Liver (tissue), 9 donors: ENCODE results near the gene FAP. TPM values are rescaled to one million over a fixed set of nuclear protein-coding genes. Genes with fewer than 3 reads are reported as not detected.

ENCODE experiments used
- DNase-seq: peaks from one replicate; pipeline ENCODE4 v3.0.0-alpha.2; 2017; ENCODE audit warnings: low spot score
- H3K27ac ChIP-seq, 2 donors: one replicate each; pipeline ENCODE4 v1.7.0; 2013; ENCODE audit warnings: inconsistent platforms in 2 of 2, low read length in 2 of 2, control low read depth in 1 of 2, low read depth in 1 of 2, mild to moderate bottlenecking in 1 of 2
- H3K27me3 ChIP-seq, 4 donors: one replicate each; pipeline versions ENCODE4 v1.6.1 to v1.7.0; 2013; ENCODE audit warnings: low read length in 3 of 4, inconsistent platforms in 1 of 4, mild to moderate bottlenecking in 1 of 4, moderate library complexity in 1 of 4; ENCODE audit not compliant: control insufficient read depth in 4 of 4, insufficient read depth in 4 of 4
- H3K36me3 ChIP-seq, 4 donors: one replicate each; pipeline versions ENCODE4 v1.6.1 to v1.7.0; 2013; ENCODE audit warnings: low read length in 3 of 4, mild to moderate bottlenecking in 3 of 4, low read depth in 1 of 4, moderate library complexity in 1 of 4; ENCODE audit not compliant: control insufficient read depth in 4 of 4, insufficient read depth in 3 of 4
- H3K4me1 ChIP-seq, 4 donors: one replicate each; pipeline versions ENCODE4 v1.6.1 to v1.7.0; 2013; ENCODE audit warnings: low read length in 3 of 4, mild to moderate bottlenecking in 3 of 4, moderate library complexity in 1 of 4; ENCODE audit not compliant: control insufficient read depth in 4 of 4, insufficient read depth in 4 of 4
- H3K4me3 ChIP-seq, 3 donors: one replicate each; pipeline versions ENCODE4 v1.6.1 to v1.7.0; 2013; ENCODE audit warnings: low read length in 3 of 3, control low read depth in 1 of 3, low read depth in 1 of 3, mild to moderate bottlenecking in 1 of 3
- H3K9ac ChIP-seq, 2 donors: one replicate each; pipeline ENCODE4 v1.7.0; 2013; ENCODE audit warnings: low read length in 2 of 2, mild to moderate bottlenecking in 2 of 2, moderate library complexity in 2 of 2, control low read depth in 1 of 2, low read depth in 1 of 2
- H3K9me3 ChIP-seq, 4 donors: one replicate each; pipeline versions ENCODE4 v1.6.1 to v1.7.0; 2013; ENCODE audit warnings: low read length in 3 of 4; ENCODE audit not compliant: control insufficient read depth in 4 of 4
- CTCF ChIP-seq: fragments of 150-350 bp; IDR thresholded peaks from 2 replicates; pipeline ENCODE4 v1.5.1; 2017; ENCODE audit warnings: improper control_type of control experiment, low read depth, low read length; ENCODE audit not compliant: missing input control
- EGR1 ChIP-seq, 2 donors: IDR thresholded peaks; 2 replicates each; pipeline ENCODE4 v1.6.1; 2016 to 2018; ENCODE audit warnings: antibody characterized with exemption in 2 of 2, low read depth in 2 of 2
- FOXA1 ChIP-seq: IDR thresholded peaks from 2 replicates; pipeline ENCODE4 v1.6.1; 2016; ENCODE audit warnings: antibody characterized with exemption
- GABPA ChIP-seq, 2 donors: IDR thresholded peaks in 1 of 2; conservative IDR thresholded peaks in 1 of 2; 2 replicates each; pipeline ENCODE4 v1.6.1; 2016; ENCODE audit warnings: antibody characterized with exemption in 2 of 2, mild to moderate bottlenecking in 1 of 2, moderate library complexity in 1 of 2
- HNF4A ChIP-seq, 2 donors: conservative IDR thresholded peaks; 2 replicates each; pipeline ENCODE4 v1.6.1; 2016; ENCODE audit warnings: antibody characterized with exemption in 2 of 2, mild to moderate bottlenecking in 2 of 2
- HNF4G ChIP-seq: IDR thresholded peaks from 2 replicates; pipeline ENCODE4 v1.6.1; 2016; ENCODE audit warnings: antibody characterized with exemption
- RAD21 ChIP-seq, 2 donors: IDR thresholded peaks; 2 replicates each; pipeline ENCODE4 v1.6.1; 2016; ENCODE audit warnings: antibody characterized with exemption in 2 of 2, mild to moderate bottlenecking in 2 of 2
- TAF1 ChIP-seq: conservative IDR thresholded peaks from 2 replicates; pipeline ENCODE4 v1.6.1; 2016; ENCODE audit warnings: antibody characterized with exemption, mild to moderate bottlenecking
- WGBS: extraction: QIAGEN DNeasy Blood & Tissue Kit; methylation state at CpG from one replicate; pipeline ENCODE4 v1.1.7; 2013; 5-methylcytosine and 5-hydroxymethylcytosine counted together
- polyA plus RNA-seq, 2 donors: library from polyadenylated mRNA; stranded (reverse) in 1 of 2; unstranded in 1 of 2; fragments of 200-250 nt in 1 of 2; fragments of >200 nt in 1 of 2; fragmentation: Nextera tagmentation in 1 of 2; extraction: Ambion mirVana in 1 of 2; gene quantifications; one replicate each; pipeline versions ENCODE4 v1.2.1 to v1.2.3, GENCODE V29; 2013 to 2015
- total RNA-seq, 2 donors: library from RNA; depleted of rRNA; stranded (reverse); fragments of >200 nt; gene quantifications; one replicate each; pipeline ENCODE4 v1.2.3, GENCODE V29; 2014
- TF ChIP-seq, protein P1 (sequence below): IDR thresholded peaks from 2 replicates; pipeline ENCODE4 v1.6.1; 2016; ENCODE audit warnings: antibody characterized with exemption
- TF ChIP-seq, protein P2 (sequence below): IDR thresholded peaks from 2 replicates; pipeline ENCODE4 v1.6.1; 2016; ENCODE audit warnings: antibody characterized with exemption, mild to moderate bottlenecking
- TF ChIP-seq, protein P3 (sequence below): IDR thresholded peaks from 2 replicates; pipeline ENCODE4 v1.6.1; 2016; ENCODE audit warnings: antibody characterized with exemption
- donor health status: healthy.
- donor health status: healthy.
- donor health status: healthy.
- donor health status: healthy.
- donor health status: healthy.

The FAP gene
- total and polyA plus RNA-seq, 4 donors: 0.10 to 0.42 (median 0.23) TPM

GRCh38 chr2:162155093-162155492 is 88.2 kb downstream of the FAP start:
- Histone ChIP-seq H3K27me3 (no peaks in the 10 kb centered on the region), H3K4me1 (no peaks in the 10 kb centered on the region), H3K9me3 (no peaks in the 10 kb centered on the region), H3K27ac (no peak overlapping the region), H3K4me3 (no peak overlapping the region), H3K9ac (no peak overlapping the region), H3K36me3 (no peaks in the 10 kb centered on the region)
- WGBS: 80% methylated on average over 3 of the region's 3 CpGs
- no peak for DNase-seq
- TF ChIP-seq CTCF (no peak), FOXA1 (no peak), HNF4G (no peak), HNF4A (conservative IDR thresholded peaks at IDR 0.05) (no peak), RAD21 (IDR thresholded peaks at IDR 0.05) (no peak), EGR1 (IDR thresholded peaks at IDR 0.05; ENCODE audit: low read depth in 2 of 2) (no peak), GABPA (IDR thresholded peaks at IDR 0.05 in 1 of 2, conservative IDR thresholded peaks at IDR 0.05 in 1 of 2) (no peak), TAF1 (no peak)
- TF ChIP-seq, protein P1, sequence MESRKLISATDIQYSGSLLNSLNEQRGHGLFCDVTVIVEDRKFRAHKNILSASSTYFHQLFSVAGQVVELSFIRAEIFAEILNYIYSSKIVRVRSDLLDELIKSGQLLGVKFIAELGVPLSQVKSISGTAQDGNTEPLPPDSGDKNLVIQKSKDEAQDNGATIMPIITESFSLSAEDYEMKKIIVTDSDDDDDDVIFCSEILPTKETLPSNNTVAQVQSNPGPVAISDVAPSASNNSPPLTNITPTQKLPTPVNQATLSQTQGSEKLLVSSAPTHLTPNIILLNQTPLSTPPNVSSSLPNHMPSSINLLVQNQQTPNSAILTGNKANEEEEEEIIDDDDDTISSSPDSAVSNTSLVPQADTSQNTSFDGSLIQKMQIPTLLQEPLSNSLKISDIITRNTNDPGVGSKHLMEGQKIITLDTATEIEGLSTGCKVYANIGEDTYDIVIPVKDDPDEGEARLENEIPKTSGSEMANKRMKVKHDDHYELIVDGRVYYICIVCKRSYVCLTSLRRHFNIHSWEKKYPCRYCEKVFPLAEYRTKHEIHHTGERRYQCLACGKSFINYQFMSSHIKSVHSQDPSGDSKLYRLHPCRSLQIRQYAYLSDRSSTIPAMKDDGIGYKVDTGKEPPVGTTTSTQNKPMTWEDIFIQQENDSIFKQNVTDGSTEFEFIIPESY: no peak
- TF ChIP-seq, protein P2, sequence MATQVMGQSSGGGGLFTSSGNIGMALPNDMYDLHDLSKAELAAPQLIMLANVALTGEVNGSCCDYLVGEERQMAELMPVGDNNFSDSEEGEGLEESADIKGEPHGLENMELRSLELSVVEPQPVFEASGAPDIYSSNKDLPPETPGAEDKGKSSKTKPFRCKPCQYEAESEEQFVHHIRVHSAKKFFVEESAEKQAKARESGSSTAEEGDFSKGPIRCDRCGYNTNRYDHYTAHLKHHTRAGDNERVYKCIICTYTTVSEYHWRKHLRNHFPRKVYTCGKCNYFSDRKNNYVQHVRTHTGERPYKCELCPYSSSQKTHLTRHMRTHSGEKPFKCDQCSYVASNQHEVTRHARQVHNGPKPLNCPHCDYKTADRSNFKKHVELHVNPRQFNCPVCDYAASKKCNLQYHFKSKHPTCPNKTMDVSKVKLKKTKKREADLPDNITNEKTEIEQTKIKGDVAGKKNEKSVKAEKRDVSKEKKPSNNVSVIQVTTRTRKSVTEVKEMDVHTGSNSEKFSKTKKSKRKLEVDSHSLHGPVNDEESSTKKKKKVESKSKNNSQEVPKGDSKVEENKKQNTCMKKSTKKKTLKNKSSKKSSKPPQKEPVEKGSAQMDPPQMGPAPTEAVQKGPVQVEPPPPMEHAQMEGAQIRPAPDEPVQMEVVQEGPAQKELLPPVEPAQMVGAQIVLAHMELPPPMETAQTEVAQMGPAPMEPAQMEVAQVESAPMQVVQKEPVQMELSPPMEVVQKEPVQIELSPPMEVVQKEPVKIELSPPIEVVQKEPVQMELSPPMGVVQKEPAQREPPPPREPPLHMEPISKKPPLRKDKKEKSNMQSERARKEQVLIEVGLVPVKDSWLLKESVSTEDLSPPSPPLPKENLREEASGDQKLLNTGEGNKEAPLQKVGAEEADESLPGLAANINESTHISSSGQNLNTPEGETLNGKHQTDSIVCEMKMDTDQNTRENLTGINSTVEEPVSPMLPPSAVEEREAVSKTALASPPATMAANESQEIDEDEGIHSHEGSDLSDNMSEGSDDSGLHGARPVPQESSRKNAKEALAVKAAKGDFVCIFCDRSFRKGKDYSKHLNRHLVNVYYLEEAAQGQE: no peak
- TF ChIP-seq, protein P3, sequence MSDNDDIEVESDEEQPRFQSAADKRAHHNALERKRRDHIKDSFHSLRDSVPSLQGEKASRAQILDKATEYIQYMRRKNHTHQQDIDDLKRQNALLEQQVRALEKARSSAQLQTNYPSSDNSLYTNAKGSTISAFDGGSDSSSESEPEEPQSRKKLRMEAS: no peak

- H3K27ac ChIP-seq: no peak overlapping the region
- WGBS: 3% methylated on average over 5 of the region's 5 CpGs
- H3K36me3 ChIP-seq: no peaks in the 10 kb centered on the region
- no peak overlapping the region for H3K4me3 ChIP-seq
- H3K4me1 ChIP-seq: no peaks in the 10 kb centered on the region
- H3K9me3 ChIP-seq: no peaks in the 10 kb centered on the region
- no peak for TF ChIP-seq TAF1
- peak; percentile 37 for TF ChIP-seq CTCF
- TF ChIP-seq RAD21 (IDR thresholded peaks at IDR 0.05): peak; percentile 67 to 72
- peaks cover 0 to 3% (median 0%) of the 10 kb centered on the region in 4 donors for H3K27me3 ChIP-seq
- no peak overlapping the region for H3K9ac ChIP-seq
- DNase-seq: peak; percentile 48
Measured at GRCh38 chr2:162153608-162154224, 89.5 kb downstream of the FAP start.
